Karpas-422 (cell line): ENCODE measurements around the gene COX20. TPM values are rescaled to one million over a fixed set of nuclear protein-coding genes. Genes with fewer than 3 reads are reported as not detected.
"Not testable (repeated sequence)": the region's sequence is repeated elsewhere in the genome, so short reads cannot be mapped to it uniquely, and the experiment has no call there.

Source experiments
- DNase-seq: peaks from one replicate; pipeline ENCODE4 v3.0.0-alpha.2; 2015
- H2AFZ ChIP-seq: fragments of 200-600 bp; sonication (generic); 2 replicates; pipeline ENCODE4 v1.6.1; 2014; ENCODE audit warnings: antibody characterized with exemption, low read length, mixed read lengths
- H3K27ac ChIP-seq: fragments of 200-600 bp; sonication (generic); 2 replicates; pipeline ENCODE4 v1.5.1; 2014; ENCODE audit warnings: mild to moderate bottlenecking, low read length, moderate library complexity
- H3K27me3 ChIP-seq: fragments of 200-600 bp; sonication (generic); 2 replicates; pipeline ENCODE4 v1.6.1; 2014; ENCODE audit warnings: low read length, mixed read lengths
- H3K36me3 ChIP-seq: fragments of 200-600 bp; sonication (generic); 2 replicates; pipeline ENCODE4 v1.6.1; 2014; ENCODE audit warnings: low read length, mixed read lengths; ENCODE audit not compliant: insufficient read depth
- H3K4me1 ChIP-seq: fragments of 200-600 bp; sonication (generic); 2 replicates; pipeline ENCODE4 v1.6.1; 2014; ENCODE audit warnings: mild to moderate bottlenecking, low read length, mixed read lengths
- H3K4me2 ChIP-seq: fragments of 200-600 bp; sonication (generic); 2 replicates; pipeline ENCODE4 v1.6.1; 2014; ENCODE audit warnings: low read length, low read depth, mild to moderate bottlenecking; ENCODE audit not compliant: poor library complexity, severe bottlenecking
- H3K4me3 ChIP-seq: fragments of 200-600 bp; sonication (generic); 2 replicates; pipeline ENCODE4 v1.5.1; 2014; ENCODE audit warnings: mild to moderate bottlenecking, antibody characterized with exemption, low read length, mixed read lengths
- H3K79me2 ChIP-seq: fragments of 200-600 bp; sonication (generic); 2 replicates; pipeline ENCODE4 v1.6.1; 2014; ENCODE audit warnings: mild to moderate bottlenecking, low read length, mixed read lengths
- H3K9ac ChIP-seq: fragments of 200-600 bp; sonication (generic); 2 replicates; pipeline ENCODE4 v1.6.0; 2014; ENCODE audit warnings: low read length
- H3K9me2 ChIP-seq: fragments of 200-600 bp; sonication (generic), shearing (Covaris generic); replicated peaks from 2 replicates; pipeline ENCODE4 v1.6.0; 2014; ENCODE audit warnings: mild to moderate bottlenecking, low read length, moderate library complexity; ENCODE audit not compliant: insufficient read depth
- H3K9me3 ChIP-seq: fragments of 300-700, 200-600 bp; sonication (generic); 2 replicates; pipeline ENCODE4 v1.6.1; 2014; ENCODE audit warnings: low read length, mixed read lengths
- H4K20me1 ChIP-seq: fragments of 200-600 bp; sonication (generic); 2 replicates; pipeline ENCODE4 v1.6.1; 2014; ENCODE audit warnings: mild to moderate bottlenecking, antibody characterized with exemption, low read length, low read depth; ENCODE audit not compliant: insufficient read depth
- total RNA-seq: library from RNA; depleted of rRNA; stranded (reverse); fragments of >200 nt; shearing (Covaris generic); gene quantifications from 2 replicates; pipeline ENCODE4 v1.2.3, GENCODE V29; 2014; ENCODE audit warnings: low replicate concordance; rRNA removed

COX20 gene, protein sequence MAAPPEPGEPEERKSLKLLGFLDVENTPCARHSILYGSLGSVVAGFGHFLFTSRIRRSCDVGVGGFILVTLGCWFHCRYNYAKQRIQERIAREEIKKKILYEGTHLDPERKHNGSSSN
- 24.1 and 52.4 TPM in 2 replicates for total RNA-seq

DNA sequence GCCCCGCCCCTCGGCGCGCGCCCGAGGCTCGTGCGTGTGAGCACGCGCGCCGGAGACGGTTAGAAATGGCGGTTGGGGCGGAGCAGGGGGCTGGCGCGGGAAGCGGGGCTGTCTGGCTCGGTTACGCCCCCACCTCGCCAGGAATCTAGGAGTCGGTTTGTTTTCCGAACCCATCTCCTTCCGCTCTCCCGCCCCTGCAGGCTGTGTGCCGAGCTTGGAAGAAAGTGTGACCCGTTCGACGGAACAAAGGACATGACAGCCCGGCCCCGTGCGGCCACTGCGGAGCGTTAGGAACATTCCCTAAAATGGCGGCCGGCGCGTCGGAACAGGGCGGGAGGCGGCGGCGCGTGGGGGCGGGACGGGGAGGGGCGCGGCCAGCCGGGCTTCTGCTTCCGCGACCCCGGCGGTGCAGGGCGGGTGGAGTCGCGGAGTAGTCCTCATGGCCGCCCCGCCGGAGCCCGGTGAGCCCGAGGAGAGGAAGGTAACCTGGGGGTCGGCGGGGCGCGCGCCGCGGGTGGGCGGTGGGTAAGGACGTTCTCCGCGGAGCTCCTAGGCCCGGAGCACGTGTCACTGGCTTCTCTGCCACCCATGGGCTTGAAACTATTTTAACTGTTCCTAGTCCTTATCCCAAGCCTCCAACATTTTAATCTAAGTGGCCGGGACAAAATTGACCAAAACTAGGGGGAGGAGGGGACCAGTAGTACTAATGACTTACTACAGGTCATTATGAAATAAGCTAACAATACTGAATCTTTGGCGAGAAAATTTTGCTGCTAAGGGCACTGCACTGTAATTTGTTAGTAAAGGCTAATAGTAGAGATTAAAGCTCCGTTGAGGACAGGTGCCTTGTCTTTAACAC is at the start of gene COX20:
Gene COX20, plus strand, starts transcription at position 383 of the 859 bp plus-strand sequence. Its CDS starts 57 bp downstream, at position 440.
- Histone ChIP-seq H4K20me1 (no peaks in the 10 kb centered on the region; the same call in 1 of the 2 replicates), H3K9me2 (no peaks in the 10 kb centered on the region), H3K9me3 (no peaks in the 10 kb centered on the region), H3K9ac (peak within 1 kb of the TSS; percentile 91), H3K4me2 (peak within 1 kb of the TSS; percentile 68), H3K4me1 (peaks cover 58% of the 10 kb centered on the region), H2AFZ (peak within 1 kb of the TSS; percentile 97; the same call in 1 of the 2 replicates), H3K27me3 (no peaks in the 10 kb centered on the region), H3K36me3 (peaks cover 12% of the 10 kb centered on the region; the same call in 1 of the 2 replicates), H3K79me2 (peaks cover 47% of the 10 kb centered on the region), H3K4me3 (peak within 1 kb of the TSS; percentile 76), H3K27ac (peak within 1 kb of the TSS; percentile 90)
- peak; percentile 97 for DNase-seq

DNA sequence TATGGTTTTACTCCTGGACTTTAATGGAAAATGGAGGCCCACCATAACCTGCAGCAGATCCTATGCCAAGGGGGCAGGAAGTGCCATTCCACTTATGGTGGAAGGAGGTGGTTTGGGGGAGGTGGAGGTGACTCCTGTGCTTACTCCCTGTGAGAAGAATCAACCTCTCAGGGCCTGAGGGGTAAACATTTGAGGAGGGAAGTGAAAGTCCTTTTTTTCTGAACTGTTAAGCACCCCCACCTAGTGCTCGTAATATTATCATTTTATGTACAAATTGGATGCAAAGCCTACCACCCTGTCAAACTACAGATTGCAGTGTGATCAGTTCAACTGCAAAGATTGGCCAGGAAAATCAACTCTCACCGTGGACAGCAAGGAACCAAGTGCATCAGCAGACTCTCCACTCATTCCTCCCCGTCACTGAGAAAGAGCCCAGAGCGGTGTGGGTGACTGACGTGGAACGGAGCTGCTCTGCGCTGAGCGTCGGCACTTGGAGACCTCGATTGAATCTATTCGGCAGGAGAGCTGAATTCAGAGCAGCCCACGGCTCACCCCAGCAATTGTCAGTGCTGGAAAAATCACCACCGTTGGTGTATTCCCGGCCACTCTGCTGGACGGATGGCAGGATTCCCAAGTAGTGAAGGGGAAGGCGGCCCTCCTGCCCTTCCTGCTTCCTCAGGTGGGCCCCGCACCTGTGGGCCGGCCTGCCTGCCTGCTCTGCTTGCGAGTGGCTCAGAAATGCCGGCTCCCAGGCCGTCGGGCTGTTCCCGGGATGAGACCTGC is 46.8 kb upstream of the COX20 start:
- Histone ChIP-seq H3K4me3 (no peak overlapping the region), H3K79me2 (no peaks in the 10 kb centered on the region), H2AFZ (no peak overlapping the region), H3K27me3 (no peaks in the 10 kb centered on the region), H3K27ac (no peak overlapping the region), H3K9me2 (no peaks in the 10 kb centered on the region), H3K4me1 (no peaks in the 10 kb centered on the region), H4K20me1 (no peaks in the 10 kb centered on the region), H3K9me3 (no peaks in the 10 kb centered on the region), H3K9ac (no peak overlapping the region), H3K4me2 (no peak overlapping the region), H3K36me3 (no peaks in the 10 kb centered on the region)
- peak; percentile 43 for DNase-seq

DNA sequence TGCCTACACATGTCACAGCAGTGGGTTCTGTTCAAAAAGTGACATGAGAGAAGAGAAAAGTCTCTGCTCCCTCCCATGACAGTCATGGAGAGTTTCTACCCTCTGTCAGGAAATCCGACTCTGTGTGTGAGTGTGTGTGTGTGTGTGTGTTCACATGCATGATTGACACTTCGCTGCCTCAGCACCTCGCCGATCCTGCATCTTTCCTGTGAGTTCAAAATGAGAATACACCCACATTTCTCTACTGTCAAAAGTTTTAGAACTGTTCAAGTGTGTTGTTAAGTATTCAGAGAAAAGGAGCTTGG is 46.2 kb upstream of the COX20 start:
- no peak overlapping the region for H3K4me3 ChIP-seq
- no peak overlapping the region for H3K27ac ChIP-seq
- DNase-seq: no peak
- H3K9me2 ChIP-seq: no peaks in the 10 kb centered on the region
- no peaks in the 10 kb centered on the region for H3K9me3 ChIP-seq
- H2AFZ ChIP-seq: no peak overlapping the region
- no peaks in the 10 kb centered on the region for H3K36me3 ChIP-seq
- H3K79me2 ChIP-seq: no peaks in the 10 kb centered on the region
- no peaks in the 10 kb centered on the region for H4K20me1 ChIP-seq
- H3K4me1 ChIP-seq: no peaks in the 10 kb centered on the region
- no peaks in the 10 kb centered on the region for H3K27me3 ChIP-seq
- H3K9ac ChIP-seq: no peak overlapping the region
- H3K4me2 ChIP-seq: no peak overlapping the region

DNA sequence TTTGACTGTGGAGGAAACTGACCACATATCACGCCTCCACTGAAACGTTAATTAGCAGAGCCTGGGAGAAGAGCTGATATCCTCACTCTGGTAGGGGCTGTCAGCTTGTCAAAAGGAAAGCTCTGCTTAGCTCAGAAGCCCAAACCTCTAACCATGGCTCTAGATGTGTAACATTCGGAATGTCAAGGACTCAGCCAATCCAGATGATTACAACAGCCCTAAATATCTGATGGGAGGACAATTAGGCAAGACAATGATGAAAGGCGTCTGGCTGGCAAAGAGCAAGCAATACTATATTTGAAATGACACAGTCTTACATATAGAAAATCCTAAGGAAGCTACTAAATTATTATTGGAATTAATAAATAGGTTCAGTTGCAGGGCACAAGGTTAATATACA is 45.7 kb upstream of the COX20 start:
- Histone ChIP-seq H3K4me1 (no peaks in the 10 kb centered on the region), H3K9me2 (no peaks in the 10 kb centered on the region), H4K20me1 (no peaks in the 10 kb centered on the region), H3K9me3 (no peaks in the 10 kb centered on the region), H3K4me2 (no peak overlapping the region), H3K27me3 (no peaks in the 10 kb centered on the region), H3K36me3 (no peaks in the 10 kb centered on the region), H3K27ac (no peak overlapping the region), H3K9ac (no peak overlapping the region), H3K4me3 (no peak overlapping the region), H3K79me2 (no peaks in the 10 kb centered on the region), H2AFZ (no peak overlapping the region)
- DNase-seq: no peak

DNA sequence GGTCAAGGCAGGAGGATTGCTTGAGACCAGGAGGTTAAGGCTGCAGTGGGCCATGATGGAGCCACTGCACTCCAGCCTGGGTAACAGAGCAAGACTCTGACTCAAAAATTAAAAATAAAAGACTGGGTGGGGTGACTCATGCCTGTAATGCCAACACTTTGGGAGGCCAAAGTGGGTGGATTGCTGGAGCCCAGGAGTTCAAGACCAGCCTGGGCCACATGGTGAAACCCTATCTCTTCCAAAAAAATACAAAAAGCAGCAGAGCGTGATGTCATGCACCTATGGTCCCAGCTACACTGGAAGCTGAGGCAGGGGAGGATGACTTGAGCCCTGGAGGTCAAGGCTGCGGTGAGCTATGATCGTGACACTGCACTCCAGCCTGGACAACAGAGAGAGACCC is 44.4 kb upstream of the COX20 start:
- Histone ChIP-seq H3K9me2 (no peaks in the 10 kb centered on the region), H3K27me3 (no peaks in the 10 kb centered on the region), H3K4me3 (no peak overlapping the region), H3K36me3 (no peaks in the 10 kb centered on the region), H2AFZ (no peak overlapping the region), H3K79me2 (no peaks in the 10 kb centered on the region), H3K27ac (no peak overlapping the region), H3K4me1 (no peaks in the 10 kb centered on the region), H4K20me1 (no peaks in the 10 kb centered on the region), H3K9ac (no peak overlapping the region), H3K4me2 (no peak overlapping the region), H3K9me3 (no peaks in the 10 kb centered on the region)
- no peak for DNase-seq

DNA sequence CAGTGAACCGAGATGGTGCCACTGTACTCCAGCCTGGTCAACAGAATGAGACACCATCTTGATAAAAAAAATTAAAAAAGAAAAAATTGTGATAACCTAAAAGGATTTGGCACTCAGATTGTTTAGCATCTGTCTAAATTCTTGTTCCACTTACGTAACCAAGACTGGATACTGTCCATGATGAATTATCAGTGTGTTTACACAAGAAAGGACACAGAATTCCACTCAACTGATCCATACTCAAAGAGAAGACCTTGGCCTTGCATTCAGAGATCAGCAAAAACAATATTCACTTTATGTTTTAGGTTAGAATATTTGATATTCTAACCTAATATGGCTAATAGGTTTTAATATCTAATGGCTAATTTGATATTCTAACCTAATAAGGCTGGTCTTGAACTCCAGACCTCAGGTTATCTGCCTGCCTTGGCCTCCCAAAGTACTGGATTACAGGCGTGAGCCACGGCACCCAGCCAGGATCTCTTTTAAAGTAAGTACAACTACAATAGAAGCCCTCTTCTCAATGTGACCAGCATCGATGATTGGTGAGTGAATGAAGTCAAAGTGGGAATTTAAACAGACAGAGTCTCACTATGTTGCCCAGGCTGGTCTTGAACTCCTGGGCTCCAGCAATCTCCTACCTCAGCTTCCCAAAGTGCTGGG is 43.1 kb upstream of the COX20 start:
- Histone ChIP-seq H3K36me3 (no peaks in the 10 kb centered on the region), H3K27me3 (no peaks in the 10 kb centered on the region), H3K79me2 (no peaks in the 10 kb centered on the region), H3K27ac (no peak overlapping the region), H3K9me2 (no peaks in the 10 kb centered on the region), H3K9ac (no peak overlapping the region), H2AFZ (no peak overlapping the region), H3K4me2 (no peak overlapping the region), H3K4me1 (no peaks in the 10 kb centered on the region), H4K20me1 (no peaks in the 10 kb centered on the region), H3K9me3 (no peaks in the 10 kb centered on the region), H3K4me3 (no peak overlapping the region)
- DNase-seq: no peak

DNA sequence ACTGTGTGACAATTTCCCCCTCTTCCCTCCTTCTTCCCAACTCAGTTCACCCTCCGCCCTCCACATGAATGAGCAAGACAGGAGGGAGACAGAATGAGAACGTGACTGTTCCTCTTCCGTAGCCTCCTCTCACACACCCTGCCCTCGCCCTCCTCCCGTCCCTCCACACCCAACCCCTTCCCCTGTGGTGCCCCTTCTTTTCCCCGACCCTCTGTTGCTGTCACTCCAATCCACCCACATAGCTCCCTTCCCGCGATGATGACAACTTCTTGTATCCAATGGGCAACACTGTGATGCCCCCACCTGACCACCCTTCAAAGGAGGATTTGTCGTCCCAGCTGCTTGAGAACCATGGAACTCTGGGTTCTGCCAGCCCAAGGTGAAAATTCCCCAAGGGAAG is 41.4 kb upstream of the COX20 start:
- Histone ChIP-seq H2AFZ (no peak overlapping the region), H3K27me3 (no peaks in the 10 kb centered on the region), H3K9me2 (no peaks in the 10 kb centered on the region), H4K20me1 (no peaks in the 10 kb centered on the region), H3K4me2 (no peak overlapping the region), H3K9me3 (no peaks in the 10 kb centered on the region), H3K9ac (no peak overlapping the region), H3K36me3 (no peaks in the 10 kb centered on the region), H3K4me1 (no peaks in the 10 kb centered on the region), H3K4me3 (no peak overlapping the region), H3K79me2 (no peaks in the 10 kb centered on the region), H3K27ac (no peak overlapping the region)
- no peak for DNase-seq

DNA sequence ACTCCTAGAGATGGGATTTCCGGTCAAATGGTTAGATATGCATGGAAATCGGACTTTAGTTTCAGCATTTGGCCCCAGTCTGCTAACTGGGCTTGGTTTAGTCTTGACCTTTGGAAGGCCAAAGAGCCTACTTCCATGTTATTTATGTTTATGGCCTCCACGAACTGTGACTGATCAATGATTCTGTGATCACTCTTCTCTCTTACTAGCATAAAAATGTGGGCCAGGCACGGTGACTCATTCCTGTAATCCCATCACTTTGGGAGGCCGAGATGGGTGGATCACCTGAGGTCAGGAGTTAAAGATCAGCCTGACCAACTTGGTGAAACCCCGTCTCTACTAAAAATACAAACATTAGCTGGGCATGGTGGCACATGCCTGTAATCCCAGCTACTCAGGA is 40.9 kb upstream of the COX20 start:
- H2AFZ ChIP-seq, H3K9ac ChIP-seq, H3K27me3 ChIP-seq, H3K79me2 ChIP-seq, H3K27ac ChIP-seq, DNase-seq, H3K9me3 ChIP-seq, H3K9me2 ChIP-seq, H3K4me3 ChIP-seq, H3K4me2 ChIP-seq, H3K36me3 ChIP-seq, H3K4me1 ChIP-seq, H4K20me1 ChIP-seq: not testable (repeated sequence)
